Esophagus muscularis mucosa (tissue), 4 donors: ENCODE measurements around the gene CDH8. TPM values are rescaled to one million over a fixed set of nuclear protein-coding genes. Genes with fewer than 3 reads are reported as not detected.

ENCODE experiments used
- DNase-seq: peaks from one replicate; pipeline ENCODE4 v3.0.0-alpha.2; 2017; ENCODE audit errors: extremely low spot score
- H3K27ac ChIP-seq, 4 donors: fragments of 200-600 bp; sonication (generic); replicated peaks in 1 of 4; 1 replicate in 3 of 4; 2 replicates in 1 of 4; pipeline ENCODE4 v1.5.1; 2016 to 2019; ENCODE audit warnings: mild to moderate bottlenecking in 1 of 4
- H3K27me3 ChIP-seq, 4 donors: fragments of 200-600 bp; sonication (generic); one replicate each; pipeline versions ENCODE4 v1.5.1 to v1.6.0; 2016 to 2019
- H3K36me3 ChIP-seq, 4 donors: fragments of 200-600 bp; sonication (generic); one replicate each; pipeline ENCODE4 v1.5.1; 2016 to 2019
- H3K4me1 ChIP-seq, 4 donors: fragments of 200-600 bp; sonication (generic); one replicate each; pipeline ENCODE4 v1.5.1; 2016 to 2019
- H3K4me3 ChIP-seq, 4 donors: fragments of 200-600 bp; sonication (generic); 1 replicate in 2 of 4; 2 replicates in 2 of 4; pipeline ENCODE4 v1.5.1; 2016 to 2019; ENCODE audit warnings: mild to moderate bottlenecking in 4 of 4, moderate library complexity in 1 of 4
- H3K9me3 ChIP-seq, 4 donors: fragments of 200-600 bp; sonication (generic); 1 replicate in 3 of 4; 2 replicates in 1 of 4; pipeline ENCODE4 v1.5.1; 2016 to 2019
- CTCF ChIP-seq, 3 experiments: fragments of 200-600 bp in 2 of 3; fragments of 450-650 bp in 1 of 3; sonication (generic) in 2 of 3; IDR thresholded peaks; one replicate each; pipeline ENCODE4 v1.5.1; 2017 to 2019; ENCODE audit warnings: antibody characterized with exemption in 3 of 3, mild to moderate bottlenecking in 2 of 3, moderate library complexity in 1 of 3
- EP300 ChIP-seq: sonication (generic); formaldehyde crosslinking; IDR thresholded peaks from one replicate; pipeline ENCODE4 v1.6.1; 2017; ENCODE audit warnings: antibody characterized with exemption
- POLR2A ChIP-seq: fragments of 450-650 bp; IDR thresholded peaks from one replicate; pipeline ENCODE4 v1.6.1; 2017; ENCODE audit warnings: antibody characterized with exemption, moderate library complexity, mild to moderate bottlenecking, low read depth
- POLR2AphosphoS5 ChIP-seq, 2 donors: sonication (generic); formaldehyde crosslinking; IDR thresholded peaks; one replicate each; pipeline ENCODE4 v1.6.1; 2017; ENCODE audit warnings: antibody characterized with exemption in 2 of 2
- WGBS: methylation state at CpG from one replicate; pipeline ENCODE4 v1.1.5; 2018; 5-methylcytosine and 5-hydroxymethylcytosine counted together
- intact Hi-C: fragments of 100-400 bp; cut with DNase I; formaldehyde crosslinking; loops from one replicate; pipeline ENCODE4 v1.15.1; 2023
- total RNA-seq, 4 donors: library from RNA; depleted of rRNA; stranded (reverse); fragments of >200 nt; gene quantifications; one replicate each; pipeline versions ENCODE4 v1.1.0 to v1.2.1, GENCODE V29; 2016

CDH8 gene
- total RNA-seq, 4 donors from 2014 or later = 0.42 to 3.6 (median 1.9) TPM

- no peak overlapping the region for H3K27ac ChIP-seq
- TF ChIP-seq POLR2A = no peak
- TF ChIP-seq POLR2AphosphoS5 (IDR thresholded peaks at IDR 0.05) = no peak
- TF ChIP-seq CTCF (IDR thresholded peaks at IDR 0.05) = no peak
- TF ChIP-seq EP300 = no peak
- no peaks in the 10 kb centered on the region for H3K4me1 ChIP-seq
- H3K36me3 ChIP-seq = no peaks in the 10 kb centered on the region
- DNase-seq = no peak
- intact Hi-C loops = no loop called here
- 72% methylated on average over 2 of the region's 2 CpGs for WGBS
- H3K27me3 ChIP-seq = no peaks in the 10 kb centered on the region
- no peaks in the 10 kb centered on the region for H3K9me3 ChIP-seq
- no peak overlapping the region for H3K4me3 ChIP-seq
These were observed 359.5 kb downstream of the CDH8 start for GRCh38 chr16:61676740-61677139.

GRCh38 chr16:61671161-61671560, 365.1 kb downstream of the CDH8 start:
- no peaks in the 10 kb centered on the region for H3K9me3 ChIP-seq
- WGBS = 84% methylated on average over 3 of the region's 3 CpGs
- no peaks in the 10 kb centered on the region for H3K36me3 ChIP-seq
- TF ChIP-seq POLR2A = no peak
- no peak overlapping the region for H3K4me3 ChIP-seq
- DNase-seq = no peak
- no peaks in the 10 kb centered on the region for H3K27me3 ChIP-seq
- H3K4me1 ChIP-seq = no peaks in the 10 kb centered on the region
- no peak overlapping the region for H3K27ac ChIP-seq
- intact Hi-C loops = no loop called here

DNA sequence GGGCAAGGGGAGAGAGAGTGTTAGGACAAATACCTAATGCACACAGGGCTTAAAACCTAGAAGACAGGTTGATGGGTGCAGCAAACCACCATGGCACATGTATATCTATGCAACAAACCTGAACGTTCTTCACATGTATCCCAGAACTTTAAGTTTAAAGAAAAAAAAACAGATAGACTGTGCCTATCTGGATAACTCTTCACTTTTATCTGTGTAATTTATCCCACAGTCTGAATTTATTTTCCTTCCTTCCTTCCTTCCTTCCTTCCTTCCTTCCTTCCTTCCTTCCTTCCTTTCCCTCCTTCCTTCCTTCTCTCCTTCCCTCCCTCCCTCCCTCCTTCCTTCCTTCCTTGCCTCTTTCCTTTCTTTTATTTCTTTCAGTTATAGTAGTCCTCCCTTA, 370.7 kb downstream of the CDH8 start:
- WGBS = 87% methylated on average over 1 of the region's 1 CpG
- no peak overlapping the region for H3K27ac ChIP-seq
- intact Hi-C loops = no loop called here
- H3K4me1 ChIP-seq = no peaks in the 10 kb centered on the region
- no peaks in the 10 kb centered on the region for H3K27me3 ChIP-seq
- H3K36me3 ChIP-seq = no peaks in the 10 kb centered on the region
- no peak for DNase-seq
- H3K4me3 ChIP-seq = no peak overlapping the region
- no peaks in the 10 kb centered on the region for H3K9me3 ChIP-seq
- TF ChIP-seq POLR2A = no peak
- TF ChIP-seq CTCF (IDR thresholded peaks at IDR 0.05) = no peak
- no peak for TF ChIP-seq EP300
- TF ChIP-seq POLR2AphosphoS5 (IDR thresholded peaks at IDR 0.05) = no peak

DNA sequence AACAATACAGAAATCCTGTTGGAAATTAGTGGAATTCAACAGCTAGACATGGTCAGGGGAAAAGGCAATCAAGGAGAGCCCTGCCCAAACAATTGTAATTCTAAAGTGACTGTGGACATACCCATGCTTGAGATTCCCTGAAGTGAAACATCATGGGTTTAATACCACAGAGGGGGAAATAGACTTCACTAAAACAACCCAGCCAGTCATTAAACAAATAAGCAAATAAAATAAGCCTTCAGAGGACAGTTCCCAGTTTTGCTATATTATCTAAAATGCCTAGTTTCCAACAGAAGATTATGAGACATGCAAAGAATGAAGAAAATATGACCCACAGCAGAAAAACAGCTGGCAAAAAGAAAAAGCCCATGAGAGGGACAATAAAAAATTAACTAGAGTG, 376.3 kb downstream of the CDH8 start:
- DNase-seq = no peak
- Histone ChIP-seq H3K27ac (no peak overlapping the region), H3K36me3 (no peaks in the 10 kb centered on the region), H3K4me3 (no peak overlapping the region), H3K27me3 (no peaks in the 10 kb centered on the region), H3K9me3 (no peaks in the 10 kb centered on the region), H3K4me1 (no peaks in the 10 kb centered on the region)
- intact Hi-C loops = no loop called here
- TF ChIP-seq POLR2A = no peak

DNA sequence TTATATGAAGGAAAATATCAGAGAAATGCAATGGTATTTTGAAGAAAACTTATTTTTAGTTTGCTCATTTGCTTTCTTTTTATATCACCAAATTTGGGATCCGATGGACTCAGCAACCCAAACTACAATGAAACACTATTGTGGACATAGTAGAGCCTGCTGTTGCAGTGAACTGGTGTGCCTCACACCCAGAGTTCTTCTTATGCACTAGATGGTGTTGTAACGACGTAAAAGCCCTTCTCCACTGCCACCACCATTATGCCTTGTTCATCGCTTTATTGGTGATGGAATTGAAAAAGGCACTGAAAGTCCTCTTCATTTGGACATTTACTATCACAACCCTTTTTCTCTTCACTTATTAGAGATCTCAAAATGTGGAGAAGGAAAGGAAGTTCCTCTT, 381.3 kb downstream of the CDH8 start:
- Histone ChIP-seq H3K4me1 (no peaks in the 10 kb centered on the region), H3K9me3 (no peaks in the 10 kb centered on the region), H3K27ac (no peak overlapping the region), H3K4me3 (no peak overlapping the region), H3K27me3 (no peaks in the 10 kb centered on the region), H3K36me3 (no peaks in the 10 kb centered on the region)
- TF ChIP-seq CTCF (IDR thresholded peaks at IDR 0.05) = no peak
- no peak for TF ChIP-seq POLR2A
- no peak for TF ChIP-seq POLR2AphosphoS5 (IDR thresholded peaks at IDR 0.05)
- TF ChIP-seq EP300 = no peak
- 92% methylated on average over 4 of the region's 4 CpGs for WGBS
- intact Hi-C loops = no loop called here
- no peak for DNase-seq

- H3K27ac ChIP-seq = no peak overlapping the region
- TF ChIP-seq CTCF (IDR thresholded peaks at IDR 0.05) (no peak), POLR2AphosphoS5 (IDR thresholded peaks at IDR 0.05) (no peak), EP300 (no peak), POLR2A (no peak)
- WGBS = 92% methylated on average over 7 of the region's 7 CpGs
These were observed 382.7 kb downstream of the CDH8 start for GRCh38 chr16:61653544-61653943.

More at GRCh38 chr16:61653544-61653943, 382.7 kb downstream of the CDH8 start:
- no peaks in the 10 kb centered on the region for H3K27me3 ChIP-seq
- H3K4me1 ChIP-seq = no peaks in the 10 kb centered on the region
- H3K9me3 ChIP-seq = no peaks in the 10 kb centered on the region
- intact Hi-C loops = no loop called here
- H3K4me3 ChIP-seq = no peak overlapping the region
- H3K36me3 ChIP-seq = no peaks in the 10 kb centered on the region
- no peak for DNase-seq
